HG03095 (cell line): Measurements from ENCODE around the gene DNLZ.
"Not testable (repeated sequence)": the region's sequence is repeated elsewhere in the genome, so short reads cannot be mapped to it uniquely, and the experiment has no call there.

ENCODE experiments used
- ATAC-seq: cut with Tn5 transposase; IDR thresholded peaks from one replicate; pipeline ENCODE4 v1.9.1; 2021; ENCODE audit warnings: moderate library complexity; ENCODE audit not compliant: unreplicated experiment

Gene DNLZ

GRCh38 chr9:136363106-136363948 is at the start of gene DNLZ:
Gene DNLZ, minus strand, starts transcription at chr9:136363744. Its CDS starts 30 bp downstream, at chr9:136363714.
- peak; percentile 56 for ATAC-seq

GRCh38 chr9:136412962-136413361 is 49.4 kb upstream of the DNLZ start:
- no peak for ATAC-seq

GRCh38 chr9:136411378-136411777 is 47.8 kb upstream of the DNLZ start:
- ATAC-seq = no peak

- peak; percentile 55 for ATAC-seq
Measured at GRCh38 chr9:136410500-136411287, 47.1 kb upstream of the DNLZ start, which contains the start of the genes ENTR1 and PMPCA. Gene ENTR1, minus strand, starts transcription at chr9:136410614. Its CDS starts 217 bp downstream, at chr9:136410397. Gene PMPCA, plus strand, starts transcription at chr9:136410658. Its CDS starts 11 bp downstream, at chr9:136410669.

- no peak for ATAC-seq
Measured at GRCh38 chr9:136409557-136410455, 46.3 kb upstream of the DNLZ start.

GRCh38 chr9:136407911-136408310 is 44.4 kb upstream of the DNLZ start:
- ATAC-seq = no peak

GRCh38 chr9:136407061-136407460 is 43.5 kb upstream of the DNLZ start:
- not testable (repeated sequence) for ATAC-seq

GRCh38 chr9:136405904-136406303 is 42.4 kb upstream of the DNLZ start:
- ATAC-seq = not testable (repeated sequence)

GRCh38 chr9:136405481-136405880 is 41.9 kb upstream of the DNLZ start:
- no peak for ATAC-seq

GRCh38 chr9:136404801-136405136 is 41.2 kb upstream of the DNLZ start:
- ATAC-seq = no peak

GRCh38 chr9:136403915-136404800 is 40.6 kb upstream of the DNLZ start:
- ATAC-seq = no peak

- ATAC-seq = peak; percentile 45
Measured at GRCh38 chr9:136403538-136403914, 40.0 kb upstream of the DNLZ start.

GRCh38 chr9:136402067-136402466 is 38.5 kb upstream of the DNLZ start:
- no peak for ATAC-seq

GRCh38 chr9:136401173-136401922 is 37.8 kb upstream of the DNLZ start:
- ATAC-seq = no peak

- ATAC-seq = no peak
Measured at GRCh38 chr9:136400038-136400834, 36.7 kb upstream of the DNLZ start, which contains the start of gene SNAPC4. Gene SNAPC4, minus strand, starts transcription at chr9:136400170. Its CDS starts 1,742 bp downstream, at chr9:136398428.

GRCh38 chr9:136399176-136400037 is 35.9 kb upstream of the DNLZ start:
- no peak for ATAC-seq

GRCh38 chr9:136398286-136398685 is 34.7 kb upstream of the DNLZ start:
- no peak for ATAC-seq
